HG02970 (cell line): Measurements from ENCODE around the gene EPHA1.

Experiments used
- ATAC-seq: cut with Tn5 transposase; IDR thresholded peaks from one replicate; pipeline ENCODE4 v1.9.1; 2021; ENCODE audit warnings: mild to moderate bottlenecking, moderate library complexity, moderate number of reproducible peaks; ENCODE audit not compliant: unreplicated experiment, low FRiP score

EPHA1 gene

DNA sequence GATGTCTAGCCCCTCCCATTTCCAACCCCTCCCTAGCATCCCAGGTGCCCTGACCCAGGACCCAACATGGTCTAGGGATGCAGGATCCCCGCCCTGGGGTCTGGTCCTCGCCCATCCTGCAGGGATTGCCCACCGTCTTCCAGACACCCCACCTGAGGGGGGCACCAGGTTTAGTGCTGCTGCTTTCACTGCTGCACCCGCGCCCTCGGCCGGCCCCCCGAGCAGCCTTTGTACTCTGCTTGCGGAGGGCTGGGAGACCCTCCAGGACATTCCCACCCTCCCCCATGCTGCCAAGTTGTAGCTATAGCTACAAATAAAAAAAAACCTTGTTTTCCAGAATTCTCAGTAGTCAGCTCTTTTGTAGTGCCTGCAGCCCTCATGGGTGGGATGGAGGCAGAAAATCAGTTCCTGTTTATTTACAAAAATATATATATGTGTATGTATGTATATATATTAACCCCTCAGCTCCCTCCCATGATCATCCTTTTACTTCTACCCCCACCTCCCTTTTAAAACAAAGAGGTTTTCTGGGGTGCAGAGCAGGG is 17.8 kb downstream of the EPHA1 start:
- ATAC-seq = no peak

- ATAC-seq = no peak
Measured at GRCh38 chr7:143390104-143390772, 18.4 kb downstream of the EPHA1 start.

DNA sequence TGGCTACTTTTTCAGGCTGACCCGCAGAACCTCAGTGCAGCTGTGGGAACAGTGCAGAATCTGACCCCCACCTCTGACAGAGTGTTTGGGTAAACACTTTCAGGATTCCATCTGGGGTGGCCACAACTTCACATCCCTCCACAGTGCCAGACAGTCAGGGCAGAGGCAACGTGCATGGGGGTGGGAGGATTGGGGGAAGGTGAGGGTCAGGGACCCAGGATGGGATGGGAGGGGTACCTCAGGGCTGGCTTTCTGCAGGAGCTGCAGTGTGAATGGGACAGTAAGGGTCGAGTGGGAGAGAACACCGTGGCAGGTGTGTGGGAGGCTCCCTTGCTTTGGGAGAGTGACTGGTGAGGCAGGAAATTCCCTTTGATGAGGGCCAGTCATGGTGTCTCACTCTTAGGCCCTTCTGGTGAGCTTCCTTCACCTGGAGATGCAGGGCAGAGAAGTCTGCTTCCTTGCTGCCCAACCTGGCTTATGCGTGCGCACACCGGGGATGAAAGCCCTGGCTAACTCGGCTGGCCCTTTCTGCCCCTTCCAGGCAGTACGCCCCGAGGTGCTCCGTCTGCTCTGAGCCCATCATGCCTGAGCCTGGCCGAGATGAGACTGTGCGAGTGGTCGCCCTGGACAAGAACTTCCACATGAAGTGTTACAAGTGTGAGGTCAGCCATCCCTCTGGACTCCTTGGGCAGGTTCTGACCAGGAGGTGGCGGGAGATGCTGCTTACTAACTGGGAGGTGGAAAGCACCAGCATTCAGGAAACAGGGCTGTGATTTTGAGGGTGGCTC is 19.1 kb downstream of the EPHA1 start:
- no peak for ATAC-seq

DNA sequence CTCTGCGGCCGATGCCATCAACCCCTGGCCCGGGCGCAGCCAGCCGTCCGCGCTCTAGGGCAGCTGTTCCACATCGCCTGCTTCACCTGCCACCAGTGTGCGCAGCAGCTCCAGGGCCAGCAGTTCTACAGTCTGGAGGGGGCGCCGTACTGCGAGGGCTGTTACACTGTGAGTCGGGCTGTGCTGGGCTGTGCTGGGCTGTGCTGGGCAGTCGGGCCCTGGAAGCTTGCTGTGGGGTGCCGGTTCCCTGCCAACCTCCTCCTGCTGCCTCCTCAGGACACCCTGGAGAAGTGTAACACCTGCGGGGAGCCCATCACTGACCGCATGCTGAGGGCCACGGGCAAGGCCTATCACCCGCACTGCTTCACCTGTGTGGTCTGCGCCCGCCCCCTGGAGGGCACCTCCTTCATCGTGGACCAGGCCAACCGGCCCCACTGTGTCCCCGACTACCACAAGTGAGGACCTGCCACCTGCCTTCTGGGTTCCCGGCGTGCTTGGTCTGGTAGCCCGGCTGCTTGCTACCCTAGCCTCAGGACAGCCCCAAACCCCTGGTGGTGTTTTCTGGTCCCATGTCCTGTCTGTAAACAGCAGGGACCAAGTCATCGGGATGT is 20.1 kb downstream of the EPHA1 start:
- no peak for ATAC-seq

- no peak for ATAC-seq
Measured at GRCh38 chr7:143388051-143388450, 20.6 kb downstream of the EPHA1 start.

DNA sequence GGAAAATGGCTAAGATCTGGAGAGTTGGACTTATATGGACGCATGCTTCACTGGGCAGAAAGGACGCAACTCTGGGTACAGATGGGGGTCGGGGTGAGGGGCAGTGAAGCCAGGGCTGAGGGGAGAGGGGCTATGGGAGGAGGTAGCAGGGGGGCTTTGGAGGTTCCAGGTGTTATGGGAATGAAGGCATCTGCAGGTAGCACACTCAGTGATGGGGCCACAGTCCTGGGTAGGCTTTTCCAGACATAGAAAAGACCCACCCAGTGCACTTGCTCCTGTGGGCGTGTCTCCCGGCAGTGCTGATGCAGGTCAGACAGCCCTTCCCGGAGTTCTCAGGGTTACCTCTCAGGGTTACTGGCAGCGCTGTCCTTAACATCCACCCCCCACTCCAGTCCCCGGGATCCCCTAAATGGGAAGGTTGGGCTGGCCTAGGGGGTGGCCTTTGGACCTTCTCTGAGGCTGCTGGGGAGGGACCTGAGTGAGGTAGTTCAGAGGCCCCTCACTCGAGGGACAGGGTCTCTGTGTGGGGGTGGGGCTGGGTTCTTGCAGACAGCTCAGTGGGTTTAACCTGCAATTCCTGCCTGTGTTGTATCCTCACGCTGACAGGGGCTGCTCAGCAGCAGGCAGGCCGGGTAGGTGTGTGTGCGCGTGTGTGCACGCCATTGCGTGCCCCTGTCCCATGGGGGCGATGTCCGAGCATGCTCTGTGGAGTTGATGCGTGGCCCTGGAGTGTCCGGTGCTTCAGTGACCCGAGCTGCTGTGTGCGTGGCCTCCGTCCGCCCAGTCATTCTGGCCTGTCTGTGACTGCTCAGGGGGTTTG is 21.3 kb downstream of the EPHA1 start:
- no peak for ATAC-seq

GRCh38 chr7:143385891-143386781 is 22.5 kb downstream of the EPHA1 start:
- no peak for ATAC-seq

DNA sequence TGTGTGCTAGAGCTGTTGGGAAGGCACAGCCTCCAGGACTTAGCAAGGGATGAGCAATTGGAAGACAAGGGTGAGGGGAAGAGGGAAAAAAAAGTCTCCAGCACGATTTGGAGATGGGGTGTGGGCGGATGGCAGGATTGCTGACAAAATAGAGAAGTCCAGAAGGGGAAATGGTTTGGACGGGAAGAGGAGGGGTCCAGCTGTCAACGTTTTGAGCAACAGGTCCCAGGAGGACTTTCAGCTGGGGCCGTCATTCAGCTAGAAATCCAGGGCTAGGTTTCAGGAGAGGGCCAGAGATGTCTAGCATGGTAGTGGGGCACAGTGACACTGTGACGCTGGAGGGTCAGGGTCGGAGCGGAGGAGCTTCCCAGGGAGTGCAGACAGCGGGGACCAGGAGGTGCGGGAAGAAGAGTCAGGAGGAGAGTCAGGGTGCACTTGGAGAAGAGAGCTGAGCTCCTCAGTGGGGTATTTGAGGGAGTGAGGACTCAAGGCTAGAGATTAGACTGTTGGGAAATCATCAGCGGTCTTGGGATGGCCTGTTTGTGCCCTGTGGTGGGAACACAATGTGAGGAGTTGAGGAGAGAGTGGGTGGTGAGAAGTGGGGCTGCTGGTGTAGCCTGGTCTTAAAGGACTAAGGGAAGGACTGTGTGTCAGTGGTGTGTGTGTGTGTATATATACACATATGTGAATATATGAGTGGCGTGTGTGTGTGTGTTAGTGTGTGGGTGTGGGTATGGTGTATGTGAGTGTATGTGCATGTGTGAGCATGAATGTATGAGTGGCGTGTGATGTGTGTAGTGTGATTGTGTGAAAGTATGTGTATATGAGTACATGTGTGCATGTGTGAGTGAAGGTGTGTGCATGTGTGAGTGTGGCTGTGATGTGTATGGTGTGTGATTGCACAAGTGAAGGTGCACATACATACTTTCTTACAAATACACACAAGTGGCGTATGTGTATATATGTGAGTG is 23.7 kb downstream of the EPHA1 start:
- ATAC-seq = no peak

- no peak for ATAC-seq
Measured at GRCh38 chr7:143384148-143384547, 24.5 kb downstream of the EPHA1 start.

DNA sequence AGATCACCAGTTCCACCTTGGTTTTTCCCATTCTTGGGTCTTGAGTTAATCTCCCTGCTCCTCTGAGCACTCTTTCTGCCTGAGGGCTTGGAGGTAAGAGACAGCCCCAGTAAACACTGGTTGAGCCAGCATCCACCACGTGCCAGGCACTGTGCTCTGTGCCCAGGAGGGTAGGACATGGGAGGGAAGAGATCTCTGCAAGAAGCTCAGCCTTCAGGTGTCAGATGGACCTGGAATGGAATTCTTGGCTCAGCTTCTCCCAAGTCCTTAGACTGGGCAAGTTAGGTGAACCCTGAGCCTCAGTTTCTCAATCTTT is 25.1 kb downstream of the EPHA1 start:
- ATAC-seq = no peak

DNA sequence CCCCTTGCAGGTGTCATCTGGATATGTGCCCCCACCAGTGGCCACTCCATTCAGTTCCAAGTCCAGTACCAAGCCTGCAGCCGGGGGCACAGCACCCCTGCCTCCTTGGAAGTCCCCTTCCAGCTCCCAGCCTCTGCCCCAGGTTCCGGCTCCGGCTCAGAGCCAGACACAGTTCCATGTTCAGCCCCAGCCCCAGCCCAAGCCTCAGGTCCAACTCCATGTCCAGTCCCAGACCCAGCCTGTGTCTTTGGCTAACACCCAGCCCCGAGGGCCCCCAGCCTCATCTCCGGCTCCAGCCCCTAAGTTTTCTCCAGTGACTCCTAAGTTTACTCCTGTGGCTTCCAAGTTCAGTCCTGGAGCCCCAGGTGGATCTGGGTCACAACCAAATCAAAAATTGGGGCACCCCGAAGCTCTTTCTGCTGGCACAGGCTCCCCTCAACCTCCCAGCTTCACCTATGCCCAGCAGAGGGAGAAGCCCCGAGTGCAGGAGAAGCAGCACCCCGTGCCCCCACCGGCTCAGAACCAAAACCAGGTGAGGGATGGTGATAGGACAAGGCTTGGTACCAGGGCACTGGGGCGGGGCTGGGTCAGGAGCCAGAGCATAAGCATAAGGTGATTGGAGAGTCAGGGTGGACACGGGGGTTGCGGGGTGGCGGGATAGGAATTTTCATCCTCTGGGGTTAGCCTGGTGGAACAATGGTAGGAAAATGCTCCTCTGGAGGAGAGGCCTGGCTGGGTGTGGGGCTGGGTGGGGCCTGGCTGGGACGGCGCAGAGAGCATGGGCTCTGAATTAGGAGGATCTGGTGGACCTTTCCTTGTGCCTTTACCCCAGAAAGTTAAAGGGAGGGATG is 25.6 kb downstream of the EPHA1 start:
- no peak for ATAC-seq

DNA sequence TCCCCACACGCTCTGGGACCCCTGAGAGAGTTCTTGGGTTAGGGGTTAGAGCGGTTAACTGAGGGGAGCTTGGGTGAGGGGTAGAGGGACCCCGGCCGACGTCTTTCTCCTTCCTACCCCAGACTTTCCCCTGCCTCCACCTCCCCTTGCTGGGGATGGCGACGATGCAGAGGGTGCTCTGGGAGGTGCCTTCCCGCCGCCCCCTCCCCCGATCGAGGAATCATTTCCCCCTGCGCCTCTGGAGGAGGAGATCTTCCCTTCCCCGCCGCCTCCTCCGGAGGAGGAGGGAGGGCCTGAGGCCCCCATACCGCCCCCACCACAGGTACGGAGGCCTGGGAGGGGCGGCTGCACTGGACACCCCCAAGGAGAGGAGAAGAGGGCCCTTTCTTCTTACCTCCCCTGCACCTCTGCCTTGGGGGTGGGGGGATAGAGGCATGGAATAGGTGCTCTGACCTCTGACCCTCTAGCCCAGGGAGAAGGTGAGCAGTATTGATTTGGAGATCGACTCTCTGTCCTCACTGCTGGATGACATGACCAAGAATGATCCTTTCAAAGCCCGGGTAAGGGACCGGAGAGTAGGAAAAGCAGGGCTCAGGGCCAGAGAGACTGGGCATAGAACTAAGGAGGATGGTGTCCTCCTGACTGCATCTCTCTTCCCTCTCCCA is 26.4 kb downstream of the EPHA1 start:
- no peak for ATAC-seq

DNA sequence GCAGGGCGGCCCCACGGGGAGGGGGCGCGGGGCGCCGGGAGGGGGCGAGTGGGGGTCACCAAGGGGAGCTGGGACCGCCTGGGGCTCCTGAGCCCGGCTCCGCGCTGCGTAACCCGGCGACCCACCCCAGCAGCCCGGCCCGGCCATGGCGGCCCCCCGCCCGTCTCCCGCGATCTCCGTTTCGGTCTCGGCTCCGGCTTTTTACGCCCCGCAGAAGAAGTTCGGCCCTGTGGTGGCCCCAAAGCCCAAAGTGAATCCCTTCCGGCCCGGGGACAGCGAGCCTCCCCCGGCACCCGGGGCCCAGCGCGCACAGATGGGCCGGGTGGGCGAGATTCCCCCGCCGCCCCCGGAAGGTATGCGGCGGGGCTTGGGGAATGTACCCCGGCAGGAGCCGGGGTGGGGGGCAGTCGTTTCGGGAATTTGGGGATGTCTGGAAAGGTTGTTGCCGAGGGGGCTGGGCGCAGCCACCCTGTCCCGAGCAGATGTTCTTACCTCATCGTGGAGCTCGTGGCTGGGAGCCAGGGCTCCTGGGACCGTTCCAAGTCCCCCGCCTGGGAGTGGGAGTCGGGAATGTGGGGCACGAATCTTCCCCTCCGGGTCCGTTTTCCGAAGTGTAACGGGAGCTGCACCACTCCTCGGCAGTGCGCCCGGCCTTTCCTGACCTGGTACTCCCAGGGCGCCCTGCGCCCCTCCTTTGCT is 27.1 kb downstream of the EPHA1 start:
- peak; percentile 5 for ATAC-seq

DNA sequence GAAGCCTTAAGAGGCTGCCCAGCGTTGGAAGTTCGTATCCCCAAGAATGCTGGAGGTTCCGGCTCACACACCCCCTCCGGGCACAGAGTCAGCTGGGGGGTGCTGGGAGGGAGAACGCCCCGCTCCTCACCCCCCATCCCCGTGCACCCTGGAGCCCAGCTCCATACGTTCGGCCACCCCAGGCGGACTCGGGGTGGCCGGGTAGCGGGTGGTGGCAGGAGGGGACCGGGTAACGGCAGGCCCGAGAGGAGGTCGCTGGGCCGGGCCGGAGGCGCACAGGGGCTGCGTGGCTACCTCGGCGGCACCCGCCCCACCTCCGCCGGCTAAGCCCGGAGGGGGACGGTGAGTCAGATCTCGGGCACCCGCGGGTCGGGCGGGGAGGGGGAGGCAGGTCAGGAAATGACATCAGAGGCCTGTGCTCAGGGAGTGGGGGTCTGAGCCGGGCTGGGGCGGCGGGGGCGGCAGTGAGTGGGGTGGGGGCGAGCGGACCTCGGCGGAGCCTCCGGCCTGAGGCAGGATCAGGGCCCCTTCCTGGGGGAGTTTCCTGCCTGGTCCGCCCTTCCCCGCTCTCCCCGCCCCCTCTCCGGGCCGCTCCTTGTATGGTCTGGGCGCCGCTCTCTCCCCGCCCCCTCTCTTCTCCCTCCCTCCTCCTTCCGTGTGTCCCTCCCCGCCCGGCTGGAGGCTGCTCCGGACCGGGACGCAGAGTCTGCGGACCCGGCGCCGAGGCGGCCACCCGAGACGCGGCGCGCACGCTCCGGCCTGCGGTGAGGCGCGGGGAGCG is 27.8 kb downstream of the EPHA1 start, which contains the start of gene ZYX:
TSS of gene ZYX (plus strand) at position 700 of the 781 bp plus-strand sequence. CDS start 227 bp downstream, outside the sequence.
- peak; percentile 67 for ATAC-seq

GRCh38 chr7:143380260-143380645 is 28.4 kb downstream of the EPHA1 start:
- peak; percentile 48 for ATAC-seq
